K562 (cell line): ENCODE measurements around the gene MYCBP2. TPM values are rescaled to one million over a fixed set of nuclear protein-coding genes. Genes with fewer than 3 reads are reported as not detected.

ENCODE experiments used
- ATAC-seq: fragments of 200-7000 bp; cut with Tn5 transposase; 3 replicates; pipeline ENCODE4 v1.9.1; 2020; ENCODE audit warnings: moderate library complexity
- BruUV-seq: library from RNA; stranded (reverse); fragments of 400-500 nt; replicated peaks from 2 replicates; lab custom pipeline; 2021; lab: Mats Ljungman, UMichigan
- CTCF ChIA-PET: fragments of 300-600 bp; formaldehyde crosslinking; extraction: SDS; loops from one replicate; lab custom pipeline; 2021; ENCODE audit warnings: low intra/inter-chr PET ratio; lab: Yijun Ruan, JAX
- POLR2A ChIA-PET: fragments of 300-600, 350-650 bp; sonication (Branson Sonifier 250); formaldehyde crosslinking; extraction: SDS; loops from one replicate; lab custom pipeline; 2021; ENCODE audit warnings: antibody characterized with exemption, inconsistent platforms; lab: Yijun Ruan, JAX
- DNase-seq, 4 experiments: peaks; one replicate each; pipeline versions ENCODE4 v3.0.0 to v3.0.0-alpha.2; 2011 to 2018; ENCODE audit warnings: low spot score in 3 of 4, mixed read lengths in 3 of 4; ENCODE audit errors: extremely low read depth in 1 of 4
- FAIRE-seq: peaks from 2 replicates; lab custom pipeline; 2011; peaks lifted over from hg19 to GRCh38; lab: Jason Lieb, UNC
- H2AFZ ChIP-seq: 2 replicates; pipeline ENCODE4 v1.6.0; 2011; ENCODE audit warnings: low read depth, low read length, control low read depth, inconsistent platforms
- H3K27ac ChIP-seq: fragments of 200-600 bp; 3 replicates; pipeline ENCODE4 v1.8.0; 2011; ENCODE audit warnings: low read depth, mild to moderate bottlenecking, control low read depth, inconsistent platforms, low read length, moderate library complexity, mixed read lengths; ENCODE audit errors: extremely low read depth
- H3K27me3 ChIP-seq, 2 experiments: fragments of 300-600 bp in 1 of 2; 2 replicates in 1 of 2; 3 replicates in 1 of 2; pipeline versions ENCODE4 v1.6.0 to v1.8.0; 2011; ENCODE audit warnings: inconsistent platforms in 2 of 2, low read length in 2 of 2, mild to moderate bottlenecking in 1 of 2, mixed read lengths in 1 of 2, moderate library complexity in 1 of 2; ENCODE audit not compliant: control insufficient read depth in 2 of 2, insufficient read depth in 2 of 2
- H3K36me3 ChIP-seq: fragments of 300-600 bp; 3 replicates; pipeline ENCODE4 v1.8.0; 2011; ENCODE audit warnings: mild to moderate bottlenecking, low read length, inconsistent platforms; ENCODE audit not compliant: control insufficient read depth, insufficient read depth
- H3K4me1 ChIP-seq, 2 experiments: fragments of 200-600 bp in 1 of 2; replicated peaks in 1 of 2; 2 replicates in 1 of 2; 3 replicates in 1 of 2; pipeline versions ENCODE4 v1.5.1 to v1.8.0; 2011; ENCODE audit warnings: inconsistent platforms in 2 of 2, low read length in 2 of 2, mild to moderate bottlenecking in 1 of 2, mixed read lengths in 1 of 2, moderate library complexity in 1 of 2; ENCODE audit not compliant: control insufficient read depth in 2 of 2, insufficient read depth in 2 of 2
- H3K4me2 ChIP-seq: 2 replicates; pipeline ENCODE4 v1.6.1; 2011; ENCODE audit warnings: low read length, control low read depth, inconsistent platforms, mixed read lengths; ENCODE audit not compliant: insufficient read depth
- H3K4me3 ChIP-seq: fragments of 200-600 bp; sonication (generic), shearing (Covaris generic); 2 replicates; pipeline ENCODE4 v1.5.1; 2016; ENCODE audit warnings: control low read depth, inconsistent platforms
- H3K79me2 ChIP-seq: fragments of 200-600 bp; 3 replicates; pipeline ENCODE4 v1.8.0; 2011; ENCODE audit warnings: low read length, inconsistent platforms; ENCODE audit not compliant: control insufficient read depth, insufficient read depth
- H3K9ac ChIP-seq, 2 experiments: 2 replicates each; pipeline versions ENCODE4 v1.6.0 to v1.6.1; 2011; ENCODE audit warnings: low read depth in 2 of 2, low read length in 2 of 2, control low read depth in 1 of 2, inconsistent platforms in 1 of 2, mild to moderate bottlenecking in 1 of 2, mixed read lengths in 1 of 2; ENCODE audit not compliant: insufficient read depth in 1 of 2
- H3K9me1 ChIP-seq: one replicate; pipeline ENCODE4 v1.6.0; 2011; ENCODE audit warnings: inconsistent platforms, mild to moderate bottlenecking, low read length, moderate library complexity; ENCODE audit not compliant: control insufficient read depth, insufficient read depth
- H3K9me3 ChIP-seq: replicated peaks from 2 replicates; pipeline ENCODE4 v1.5.1; 2011; ENCODE audit warnings: low read depth, low read length, inconsistent platforms; ENCODE audit not compliant: control insufficient read depth, insufficient read depth
- H4K20me1 ChIP-seq: replicated peaks from 2 replicates; pipeline ENCODE4 v1.6.1; 2011; ENCODE audit warnings: low read length, inconsistent platforms, mixed read lengths; ENCODE audit not compliant: control insufficient read depth, insufficient read depth
- GATAD2B ChIP-seq: fragments of 450-650 bp; IDR thresholded peaks from 2 replicates; pipeline ENCODE4 v1.6.1; 2017; ENCODE audit warnings: mild to moderate bottlenecking, borderline replicate concordance
- KDM5B ChIP-seq: fragments of 200-600 bp; sonication (generic); IDR thresholded peaks from 2 replicates; pipeline ENCODE4 v1.6.1; 2012; ENCODE audit warnings: low read depth, mild to moderate bottlenecking, moderate library complexity, low read length, control low read depth, inconsistent platforms; ENCODE audit not compliant: insufficient replicate concordance
- MAFG ChIP-seq: fragments of 450-650 bp; conservative IDR thresholded peaks from 2 replicates; pipeline ENCODE4 v1.6.1; 2016; ENCODE audit warnings: missing genetic modification characterization, missing compliant biosample characterization
- MECOM ChIP-seq: fragments of 250-450 bp; sonication (Bioruptor Pico); IDR thresholded peaks from 2 replicates; pipeline ENCODE4 v1.8.0; 2022; ENCODE audit warnings: inconsistent platforms
- MIER1 ChIP-seq: fragments of 450-650 bp; IDR thresholded peaks from 2 replicates; pipeline ENCODE4 v1.6.1; 2016; ENCODE audit warnings: antibody characterized with exemption, mild to moderate bottlenecking, low read depth
- PCBP1 ChIP-seq: fragments of 200-400 bp; formaldehyde crosslinking; IDR thresholded peaks from 2 replicates; pipeline ENCODE4 v1.6.1; 2018; ENCODE audit warnings: mild to moderate bottlenecking, low read depth, low read length; ENCODE audit not compliant: poor library complexity, severe bottlenecking
- PHF21A ChIP-seq: fragments of 450-650 bp; IDR thresholded peaks from 2 replicates; pipeline ENCODE4 v1.6.1; 2017; ENCODE audit warnings: low read depth, borderline replicate concordance
- RB1 ChIP-seq: fragments of 450-650 bp; IDR thresholded peaks from 2 replicates; pipeline ENCODE4 v1.6.1; 2017; ENCODE audit warnings: low read depth, mild to moderate bottlenecking
- SETDB1 ChIP-seq: IDR thresholded peaks from one replicate; pipeline ENCODE4 v1.6.1; 2012; ENCODE audit warnings: low read length, control low read depth, inconsistent platforms
- ZBTB7A ChIP-seq: IDR thresholded peaks from 2 replicates; pipeline ENCODE4 v1.6.1; 2011; ENCODE audit warnings: low read depth, mild to moderate bottlenecking, low read length, moderate library complexity, borderline replicate concordance; ENCODE audit not compliant: control insufficient read depth
- ZNF280B ChIP-seq: fragments of 250-450 bp; sonication (Bioruptor Pico); IDR thresholded peaks from 2 replicates; pipeline ENCODE4 v1.5.1; 2021; ENCODE audit warnings: mild to moderate bottlenecking
- whole genome bisulfite sequencing: fragments of 100-300 bp; shearing (Covaris generic); methylation state at CpG from one replicate; pipeline ENCODE4 v1.1.6; 2016; ENCODE audit warnings: low coverage, mixed read lengths; ENCODE audit not compliant: insufficient coverage; ENCODE audit errors: missing lambda C conversion rate; 5-methylcytosine and 5-hydroxymethylcytosine counted together
- in situ Hi-C: fragments of 300-500 bp; cut with MboI; formaldehyde crosslinking; loops from 4 replicates; pipeline ENCODE4 v1.15.0; 2018; ENCODE audit warnings: inconsistent platforms, mixed read lengths
- intact Hi-C: fragments of 100-400 bp; cut with micrococcal nuclease; formaldehyde crosslinking; loops from 2 replicates; pipeline ENCODE4 v1.14.2; 2022
- polyA plus RNA-seq, 8 experiments: library from polyadenylated mRNA; depleted of rRNA in 4 of 8; stranded (reverse) in 5 of 8; unstranded in 3 of 8; fragments of >200 nt; fragmentation: Nextera tagmentation in 2 of 8; fragmentation: Illumina TruSeq in 1 of 8; extraction: Ambion mirVana in 2 of 8; extraction: Trizol in 1 of 8; gene quantifications; 2 replicates each; pipeline versions ENCODE4 v1.2.1 to v1.2.3, GENCODE V29; 2011 to 2014; ENCODE audit warnings: inconsistent platforms in 1 of 8, missing spikeins in 1 of 8
- total RNA-seq, 7 experiments: library from RNA; depleted of rRNA in 6 of 7; stranded (reverse); fragments of >200 nt in 6 of 7; fragmentation: Illumina TruSeq in 2 of 7; extraction: Trizol in 2 of 7; gene quantifications; 2 replicates each; pipeline versions ENCODE4 v1.2.1 to v1.2.3, GENCODE V29; 2011 to 2021; ENCODE audit warnings: low replicate concordance in 1 of 7

The MYCBP2 gene
- total and polyA plus RNA-seq, 9 of the 15 experiments (the other 6 are each of a cell fraction or from before 2014, with no cell fraction given): 13.2 to 47.2 (median 28.9) TPM

DNA sequence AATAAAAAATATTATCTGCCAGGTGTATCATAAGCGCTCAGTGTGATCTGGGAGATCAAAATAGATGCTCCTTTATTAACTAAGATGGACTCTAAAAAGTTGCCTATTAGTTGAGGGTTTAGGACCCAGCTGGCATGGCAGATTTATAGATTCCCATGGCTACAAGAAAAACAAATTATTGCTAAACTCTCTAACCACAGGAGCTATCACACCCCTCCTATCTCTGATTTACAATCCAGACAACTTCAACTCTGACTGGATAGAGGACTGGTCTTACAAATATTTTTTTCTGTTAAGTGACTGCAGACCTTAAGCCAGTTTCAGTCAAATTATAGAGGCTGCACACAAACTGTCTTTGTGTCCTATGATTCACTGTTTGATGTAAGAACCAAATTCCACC lies 45.4 kb upstream of the MYCBP2 start:
- no peak for ATAC-seq
- in situ Hi-C loops: no loop called here

GRCh38 chr13:77370888-77371287 lies 44.0 kb upstream of the MYCBP2 start:
- CTCF ChIA-PET: no interaction called here

More for the DNA sequence above, 45.4 kb upstream of the MYCBP2 start:
- 0% methylated on average over 1 of the region's 1 CpG for WGBS
- TF ChIP-seq ZNF280B (CRISPR knock-in tag): no peak
- TF ChIP-seq ZBTB7A: no peak
- ChIA-PET CTCF (no interaction called here), POLR2A (no interaction called here)
- H3K36me3 ChIP-seq: no peaks in the 10 kb centered on the region
- FAIRE-seq (no peak), DNase-seq (no peak)
- no TSS peak for BruUV-seq
- H3K4me2 ChIP-seq: no peak overlapping the region
- H4K20me1 ChIP-seq: no peaks in the 10 kb centered on the region
- H3K4me1 ChIP-seq: no peaks in the 10 kb centered on the region
- no peaks in the 10 kb centered on the region for H3K9me1 ChIP-seq
- H3K4me3 ChIP-seq: no peak overlapping the region
- no peak overlapping the region for H3K27ac ChIP-seq
- no peaks in the 10 kb centered on the region for H3K79me2 ChIP-seq
- no peaks in the 10 kb centered on the region for H3K27me3 ChIP-seq
- no peak overlapping the region for H2AFZ ChIP-seq
- no peaks in the 10 kb centered on the region for H3K9me3 ChIP-seq
- no peak overlapping the region for H3K9ac ChIP-seq
- intact Hi-C loops: no loop called here

More at GRCh38 chr13:77370888-77371287, 44.0 kb upstream of the MYCBP2 start:
- no peak overlapping the region for H3K4me3 ChIP-seq
- no peaks in the 10 kb centered on the region for H3K4me1 ChIP-seq
- H3K4me2 ChIP-seq: no peak overlapping the region
- BruUV-seq: no TSS peak
- POLR2A ChIA-PET: no interaction called here
- ATAC-seq: no peak
- H3K79me2 ChIP-seq: no peaks in the 10 kb centered on the region
- H3K9me3 ChIP-seq: no peaks in the 10 kb centered on the region
- no peak overlapping the region for H3K9ac ChIP-seq
- intact Hi-C loops (no loop called here), in situ Hi-C loops (no loop called here)
- 7% methylated on average over 1 of the region's 2 CpGs for WGBS
- no peaks in the 10 kb centered on the region for H4K20me1 ChIP-seq
- no peaks in the 10 kb centered on the region for H3K27me3 ChIP-seq
- FAIRE-seq: no peak
- no peak overlapping the region for H2AFZ ChIP-seq
- TF ChIP-seq PCBP1 (no peak), GATAD2B (no peak), RB1 (no peak), MECOM (CRISPR knock-in tag) (no peak), MIER1 (no peak), MAFG (tag) (no peak), KDM5B (no peak), PHF21A (no peak), SETDB1 (no peak)
- no peak for DNase-seq
- H3K36me3 ChIP-seq: no peaks in the 10 kb centered on the region
- no peaks in the 10 kb centered on the region for H3K9me1 ChIP-seq
- no peak overlapping the region for H3K27ac ChIP-seq
